ENCODE measurements around the gene TMEM271.
A peak's percentile ranks its signal among the peaks of the same experiment; 100 is the strongest.

The TMEM271 gene

GRCh38 chr4:578451-579443 lies 2.7 kb upstream of the TMEM271 start:
- H3K9me3 Mint-ChIP-seq = peaks cover under 1% of the 10 kb centered on the region
- peaks cover 43% of the 10 kb centered on the region for H3K27me3 Mint-ChIP-seq (ENCODE audit: low read depth)

GRCh38 chr4:577499-578450 lies 1.7 kb upstream of the TMEM271 start:
- Mint-ChIP-seq H3K4me3 (no peak overlapping the region), H3K27ac (peak overlapping the region; percentile 57), H3K36me3 (ENCODE audit: low read depth) (peaks cover 3% of the 10 kb centered on the region), H3K4me1 (ENCODE audit: low read depth) (peaks cover 6% of the 10 kb centered on the region), H3K9me3 (no peaks in the 10 kb centered on the region), H3K27me3 (ENCODE audit: low read depth) (peaks cover 49% of the 10 kb centered on the region)
- no peak for DNase-seq (ENCODE audit: low spot score)

More at GRCh38 chr4:578451-579443, 2.7 kb upstream of the TMEM271 start:
- Mint-ChIP-seq H3K4me1 (ENCODE audit: low read depth) (peaks cover 6% of the 10 kb centered on the region), H3K4me3 (no peak overlapping the region), H3K27ac (no peak overlapping the region), H3K36me3 (ENCODE audit: low read depth) (peaks cover 3% of the 10 kb centered on the region)
- DNase-seq (ENCODE audit: low spot score) = no peak

- Mint-ChIP-seq H3K4me3 (peak overlapping the region; percentile 48), H3K36me3 (ENCODE audit: low read depth) (peaks cover 3% of the 10 kb centered on the region), H3K27ac (peak overlapping the region; percentile 52), H3K4me1 (ENCODE audit: low read depth) (peaks cover 6% of the 10 kb centered on the region), H3K27me3 (ENCODE audit: low read depth) (peaks cover 52% of the 10 kb centered on the region), H3K9me3 (no peaks in the 10 kb centered on the region)
- no peak for DNase-seq (ENCODE audit: low spot score)
Measured at GRCh38 chr4:576991-577498, 950 bp upstream of the TMEM271 start.

- H3K4me1 Mint-ChIP-seq (ENCODE audit: low read depth) = peaks cover 6% of the 10 kb centered on the region
- H3K9me3 Mint-ChIP-seq = peaks cover 4% of the 10 kb centered on the region
- H3K36me3 Mint-ChIP-seq (ENCODE audit: low read depth) = peaks cover 3% of the 10 kb centered on the region
- H3K27me3 Mint-ChIP-seq (ENCODE audit: low read depth) = peaks cover 53% of the 10 kb centered on the region
- no peak overlapping the region for H3K4me3 Mint-ChIP-seq
- no peak overlapping the region for H3K27ac Mint-ChIP-seq
- DNase-seq (ENCODE audit: low spot score) = no peak
Measured at GRCh38 chr4:575281-576141, 584 bp downstream of the TMEM271 start.

- Mint-ChIP-seq H3K9me3 (peaks cover 4% of the 10 kb centered on the region), H3K27me3 (ENCODE audit: low read depth) (peaks cover 48% of the 10 kb centered on the region), H3K27ac (no peak overlapping the region), H3K4me3 (no peak overlapping the region), H3K4me1 (ENCODE audit: low read depth) (peaks cover 6% of the 10 kb centered on the region), H3K36me3 (ENCODE audit: low read depth) (peaks cover 3% of the 10 kb centered on the region)
- no peak for DNase-seq (ENCODE audit: low spot score)
Measured at GRCh38 chr4:574346-575161, 1.5 kb downstream of the TMEM271 start.

GRCh38 chr4:573122-573892 lies 2.8 kb downstream of the TMEM271 start:
- H3K9me3 Mint-ChIP-seq = peaks cover 4% of the 10 kb centered on the region
- H3K27ac Mint-ChIP-seq = no peak overlapping the region
- peaks cover 6% of the 10 kb centered on the region for H3K4me1 Mint-ChIP-seq (ENCODE audit: low read depth)
- H3K36me3 Mint-ChIP-seq (ENCODE audit: low read depth) = peaks cover 3% of the 10 kb centered on the region
- H3K4me3 Mint-ChIP-seq = no peak overlapping the region
- DNase-seq (ENCODE audit: low spot score) = no peak
- H3K27me3 Mint-ChIP-seq (ENCODE audit: low read depth) = peaks cover 38% of the 10 kb centered on the region

- H3K27ac Mint-ChIP-seq = no peak overlapping the region
- peaks cover 31% of the 10 kb centered on the region for H3K27me3 Mint-ChIP-seq (ENCODE audit: low read depth)
- H3K9me3 Mint-ChIP-seq = peaks cover 4% of the 10 kb centered on the region
- H3K36me3 Mint-ChIP-seq (ENCODE audit: low read depth) = peaks cover 3% of the 10 kb centered on the region
- peaks cover 4% of the 10 kb centered on the region for H3K4me1 Mint-ChIP-seq (ENCODE audit: low read depth)
- DNase-seq (ENCODE audit: low spot score) = no peak
- no peak overlapping the region for H3K4me3 Mint-ChIP-seq
Measured at GRCh38 chr4:572594-572993, 3.5 kb downstream of the TMEM271 start.

GRCh38 chr4:571838-572572 lies 4.1 kb downstream of the TMEM271 start:
- no peak overlapping the region for H3K4me3 Mint-ChIP-seq
- no peak overlapping the region for H3K27ac Mint-ChIP-seq
- H3K36me3 Mint-ChIP-seq (ENCODE audit: low read depth) = peaks cover 3% of the 10 kb centered on the region
- DNase-seq (ENCODE audit: low spot score) = no peak
- H3K4me1 Mint-ChIP-seq (ENCODE audit: low read depth) = peaks cover 1% of the 10 kb centered on the region
- peaks cover 4% of the 10 kb centered on the region for H3K9me3 Mint-ChIP-seq
- peaks cover 26% of the 10 kb centered on the region for H3K27me3 Mint-ChIP-seq (ENCODE audit: low read depth)

GRCh38 chr4:570754-571153 lies 5.3 kb downstream of the TMEM271 start:
- Mint-ChIP-seq H3K4me1 (ENCODE audit: low read depth) (no peaks in the 10 kb centered on the region), H3K9me3 (peaks cover 4% of the 10 kb centered on the region), H3K27ac (no peak overlapping the region), H3K36me3 (ENCODE audit: low read depth) (peaks cover 3% of the 10 kb centered on the region), H3K4me3 (no peak overlapping the region), H3K27me3 (ENCODE audit: low read depth) (peaks cover 24% of the 10 kb centered on the region)
- no peak for DNase-seq (ENCODE audit: low spot score)

GRCh38 chr4:569958-570667 lies 6.0 kb downstream of the TMEM271 start:
- peaks cover 24% of the 10 kb centered on the region for H3K27me3 Mint-ChIP-seq (ENCODE audit: low read depth)
- DNase-seq (ENCODE audit: low spot score) = no peak
- H3K4me1 Mint-ChIP-seq (ENCODE audit: low read depth) = no peaks in the 10 kb centered on the region
- peaks cover 3% of the 10 kb centered on the region for H3K36me3 Mint-ChIP-seq (ENCODE audit: low read depth)
- H3K4me3 Mint-ChIP-seq = no peak overlapping the region
- peaks cover 9% of the 10 kb centered on the region for H3K9me3 Mint-ChIP-seq
- no peak overlapping the region for H3K27ac Mint-ChIP-seq

GRCh38 chr4:568962-569361 lies 7.1 kb downstream of the TMEM271 start:
- DNase-seq (ENCODE audit: low spot score) = no peak
- H3K36me3 Mint-ChIP-seq (ENCODE audit: low read depth) = no peaks in the 10 kb centered on the region
- peaks cover 9% of the 10 kb centered on the region for H3K9me3 Mint-ChIP-seq
- H3K4me3 Mint-ChIP-seq = no peak overlapping the region
- no peaks in the 10 kb centered on the region for H3K4me1 Mint-ChIP-seq (ENCODE audit: low read depth)
- peaks cover 18% of the 10 kb centered on the region for H3K27me3 Mint-ChIP-seq (ENCODE audit: low read depth)
- H3K27ac Mint-ChIP-seq = no peak overlapping the region

Data from T-helper 2 cell treated with Interferon-gamma antibody and Interleukin-4, amounts not matched to agents 5 μg/mL and 100 μg/mL, for 36 hours (primary cell).